CD4-positive, alpha-beta T cell treated with Interferon gamma for 1 hour (primary cell): Measurements from ENCODE around the gene LRRN3.
A peak's percentile ranks its signal among the peaks of the same experiment; 100 is the strongest.

ENCODE experiments used
- DNase-seq: peaks from one replicate; pipeline ENCODE4 v3.0.0-alpha.2; 2020

The LRRN3 gene

DNA sequence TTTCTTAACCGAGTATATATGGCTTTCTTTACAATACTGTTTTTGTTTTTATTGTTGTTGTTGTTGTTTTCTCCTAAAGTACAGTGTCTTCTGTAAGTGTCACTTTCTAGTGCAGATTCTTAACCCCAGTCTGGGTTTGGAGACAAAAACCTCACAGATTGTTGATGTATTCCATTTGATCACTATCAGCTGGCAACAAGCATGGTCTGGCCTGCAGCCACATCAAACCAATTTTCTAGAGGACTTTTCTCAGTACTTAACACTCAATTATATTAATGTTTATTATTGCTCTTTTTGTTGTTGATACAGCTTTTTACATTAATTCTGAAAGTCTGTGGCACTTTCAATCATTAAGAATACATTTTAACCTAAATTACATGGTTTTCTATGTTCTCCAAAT is 17.1 kb downstream of the LRRN3 start:
- DNase-seq: no peak

DNA sequence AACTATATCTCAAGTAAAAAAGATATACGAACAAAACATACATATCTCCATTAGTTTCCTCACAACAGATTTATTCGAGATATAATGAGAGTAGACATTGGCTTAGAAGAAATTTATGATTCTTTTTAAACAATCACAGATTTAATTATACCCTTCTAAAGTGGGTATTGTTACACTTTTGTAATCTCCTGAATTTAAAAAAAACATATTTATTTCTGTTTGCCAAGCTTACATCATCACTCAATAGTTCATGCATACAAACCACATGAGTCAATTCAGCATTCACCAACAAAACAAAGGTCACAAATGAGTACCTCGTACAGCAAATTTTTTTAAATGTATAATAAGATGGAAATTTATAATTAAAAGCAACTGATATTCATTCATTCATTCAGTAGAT is 17.6 kb downstream of the LRRN3 start:
- DNase-seq: no peak

- no peak for DNase-seq
Observed at GRCh38 chr7:111112439-111112838, 21.5 kb downstream of the LRRN3 start.

DNA sequence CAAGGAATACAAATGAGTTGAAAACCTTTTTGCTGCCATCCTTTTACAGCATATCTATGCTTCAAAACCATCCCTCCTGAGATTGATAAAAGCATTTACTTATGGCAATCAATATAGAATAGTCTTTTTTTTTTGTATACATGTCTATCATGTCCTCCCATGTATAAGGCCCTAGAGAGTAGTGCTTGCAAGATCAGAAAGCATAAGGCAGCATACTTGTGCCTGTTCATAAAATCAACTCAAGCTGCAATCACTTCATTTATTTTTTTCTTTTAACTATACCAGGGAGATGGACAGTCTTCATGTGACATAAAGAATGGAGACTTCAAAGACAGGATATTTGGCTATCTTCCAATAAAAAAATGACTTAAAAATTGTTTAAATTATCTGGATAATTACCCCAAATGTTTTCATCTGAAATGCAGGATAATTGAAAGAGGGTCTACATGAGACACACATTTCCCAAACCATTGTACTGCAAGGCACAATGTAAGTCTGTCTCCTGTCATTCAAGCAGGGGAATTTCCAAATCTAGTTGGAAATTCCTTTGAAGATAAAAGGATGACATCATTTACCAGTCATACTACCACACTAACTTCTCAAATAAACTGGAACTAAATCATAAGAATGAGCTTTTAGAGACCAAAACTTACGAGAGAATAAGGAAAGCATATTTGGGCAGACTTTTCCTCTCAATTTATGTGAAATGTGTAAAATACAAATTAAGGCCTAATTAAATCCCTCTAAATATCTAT is 22.5 kb downstream of the LRRN3 start:
- no peak for DNase-seq

DNA sequence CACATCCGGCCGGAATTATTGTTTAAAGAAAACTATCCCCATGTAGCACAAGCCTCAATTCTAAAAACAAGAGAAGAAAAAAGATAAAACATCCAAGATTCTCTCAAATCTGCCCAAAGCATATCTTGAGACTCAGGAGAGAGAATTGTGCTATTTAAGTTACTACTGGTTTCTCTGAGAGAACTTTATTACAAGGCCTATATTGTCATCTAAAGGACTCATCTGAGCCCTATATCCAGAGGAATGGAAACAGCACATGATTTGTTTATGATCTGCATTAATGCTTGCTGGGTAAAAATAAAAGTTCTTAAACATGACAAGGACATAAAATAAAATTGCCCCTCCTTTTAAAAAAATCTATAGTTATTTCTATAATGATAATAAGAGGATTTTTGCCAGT is 25.0 kb downstream of the LRRN3 start:
- DNase-seq: no peak

DNA sequence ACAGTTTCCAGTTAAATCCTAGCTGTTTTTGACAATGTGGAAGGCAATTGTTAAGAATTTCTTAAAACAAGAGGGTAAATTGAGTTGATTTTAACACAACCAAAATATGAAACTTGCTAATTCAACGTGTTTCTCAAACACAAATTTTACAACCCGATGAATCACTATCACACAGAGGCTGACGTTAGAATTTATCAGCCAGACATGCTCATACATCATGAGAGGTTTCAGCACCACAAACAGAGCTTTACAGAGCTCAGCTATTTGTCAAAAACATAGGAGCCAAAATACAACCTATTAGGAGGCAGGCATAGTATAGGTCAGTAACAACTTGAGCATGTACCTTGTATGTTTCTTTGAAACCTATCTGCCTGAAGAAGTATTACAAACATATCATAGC is 36.1 kb downstream of the LRRN3 start:
- DNase-seq: no peak

DNA sequence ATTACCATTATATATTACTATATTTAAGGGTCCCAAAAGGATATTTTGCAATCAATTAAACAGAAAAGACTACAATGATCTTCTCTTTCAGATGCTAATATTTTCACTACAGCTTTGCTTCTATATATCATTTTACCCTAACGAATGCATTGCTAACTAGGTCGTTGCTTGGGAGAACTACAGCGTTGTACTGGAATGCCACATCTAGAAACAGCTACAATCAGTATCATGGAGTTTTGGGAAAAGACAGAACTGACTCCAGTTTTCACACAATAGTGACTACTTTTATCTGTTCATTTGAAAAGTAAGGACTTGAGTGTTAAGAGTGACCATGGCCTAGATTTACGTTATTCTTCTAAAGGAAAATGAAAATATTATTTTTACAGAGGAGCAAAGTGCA is 38.5 kb downstream of the LRRN3 start:
- DNase-seq: no peak

GRCh38 chr7:111132833-111133232 is 41.9 kb downstream of the LRRN3 start:
- no peak for DNase-seq

DNA sequence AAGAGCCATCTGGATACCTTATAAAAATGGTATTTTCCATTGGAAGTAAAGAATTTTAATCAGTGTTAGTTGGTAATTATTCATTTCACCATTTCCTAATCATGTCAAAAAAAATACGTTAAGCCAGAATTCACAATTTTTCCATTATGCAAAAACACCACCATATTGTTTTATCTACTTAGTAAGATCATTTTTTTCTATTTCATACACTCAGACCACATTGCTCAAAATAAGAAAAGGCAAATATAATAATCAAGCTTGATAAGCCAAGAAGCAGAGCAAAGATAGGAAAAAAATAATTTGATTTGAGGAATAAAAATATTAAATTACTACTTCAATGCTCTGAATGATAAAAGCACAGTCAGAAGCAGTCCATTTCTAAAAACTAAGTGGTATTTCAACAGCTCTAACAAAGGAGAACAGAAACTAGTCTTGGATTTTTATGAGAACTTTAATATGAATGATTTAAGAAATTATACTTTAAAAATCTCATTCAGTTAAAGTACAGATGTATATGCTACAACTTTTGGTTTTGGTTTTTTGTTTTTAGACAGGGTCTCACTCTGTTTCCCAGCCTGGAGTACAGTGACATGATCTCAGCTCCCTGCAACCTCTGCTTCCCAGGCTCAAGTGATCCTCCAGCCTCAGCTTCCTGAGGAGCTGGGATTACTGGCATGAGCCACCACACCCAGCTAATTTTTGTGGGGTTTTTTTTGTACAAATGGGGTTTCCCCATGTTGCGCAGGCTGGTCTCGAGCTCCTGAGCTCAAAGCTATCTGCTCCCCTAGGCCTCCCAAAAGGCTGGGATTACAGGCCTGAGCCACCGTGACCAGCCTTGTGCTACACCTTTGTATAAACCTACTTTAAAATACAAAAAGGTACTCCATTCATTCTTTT is 46.6 kb downstream of the LRRN3 start:
- peak; percentile 14 for DNase-seq

DNA sequence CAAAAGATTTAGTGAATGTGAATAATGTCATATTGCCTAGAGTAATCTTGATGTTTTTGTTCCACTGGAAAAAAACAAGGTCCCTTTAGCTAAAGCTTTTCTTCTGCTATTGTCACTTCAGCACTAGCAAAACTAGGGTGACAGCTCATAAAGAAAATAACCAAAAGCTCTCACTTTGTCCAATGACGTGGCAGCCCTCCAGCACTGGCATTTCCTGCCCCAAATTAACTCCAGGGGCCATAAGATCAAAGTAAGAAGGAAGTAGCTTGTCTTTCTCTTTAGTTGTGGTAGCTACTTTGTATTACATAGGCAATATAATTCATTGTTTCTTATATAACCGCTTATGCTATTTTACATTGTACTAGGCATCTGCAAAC is 47.3 kb downstream of the LRRN3 start:
- DNase-seq: peak; percentile 39

DNA sequence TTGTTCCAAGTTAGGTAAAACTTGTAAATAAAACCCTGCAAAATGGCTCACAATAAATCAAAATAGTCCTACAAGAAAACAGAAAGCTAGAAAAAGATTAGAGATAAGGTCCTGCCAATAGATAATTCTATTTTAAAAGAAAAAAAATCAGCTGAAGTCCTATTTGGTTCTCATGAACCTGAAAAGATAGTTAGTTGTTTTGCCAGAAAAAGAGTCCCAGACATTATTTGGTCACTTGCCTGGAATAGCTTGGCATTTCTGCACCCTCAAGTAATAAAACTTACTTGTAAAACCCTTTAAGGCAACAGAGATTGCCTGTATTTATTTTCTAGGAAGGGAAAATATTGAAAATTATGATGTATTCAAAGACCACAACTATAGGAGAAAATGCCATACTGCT is 47.7 kb downstream of the LRRN3 start:
- DNase-seq: no peak

- no peak for DNase-seq
Observed at GRCh38 chr7:111140091-111140865, 49.4 kb downstream of the LRRN3 start.

DNA sequence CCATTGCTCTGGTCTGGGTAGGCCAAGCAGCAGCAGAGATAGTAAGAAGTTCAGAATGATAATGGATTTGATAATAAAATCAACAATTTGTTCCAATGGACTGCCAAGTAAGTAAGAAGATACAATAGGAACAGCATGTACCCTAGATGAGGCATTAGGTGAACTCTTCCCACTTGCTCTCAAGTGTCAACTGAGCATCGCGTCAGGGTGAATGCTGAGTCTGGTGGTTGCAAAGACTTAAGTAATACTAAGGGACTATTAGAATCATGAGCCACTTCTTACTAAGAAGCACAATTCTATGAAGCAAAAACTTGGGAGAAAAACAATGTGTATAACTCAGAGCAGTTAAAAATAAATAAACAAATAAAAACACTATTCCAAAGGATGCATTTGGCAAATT is 54.5 kb downstream of the LRRN3 start:
- DNase-seq: no peak

- no peak for DNase-seq
Observed at GRCh38 chr7:111146136-111146535, 55.2 kb downstream of the LRRN3 start.

DNA sequence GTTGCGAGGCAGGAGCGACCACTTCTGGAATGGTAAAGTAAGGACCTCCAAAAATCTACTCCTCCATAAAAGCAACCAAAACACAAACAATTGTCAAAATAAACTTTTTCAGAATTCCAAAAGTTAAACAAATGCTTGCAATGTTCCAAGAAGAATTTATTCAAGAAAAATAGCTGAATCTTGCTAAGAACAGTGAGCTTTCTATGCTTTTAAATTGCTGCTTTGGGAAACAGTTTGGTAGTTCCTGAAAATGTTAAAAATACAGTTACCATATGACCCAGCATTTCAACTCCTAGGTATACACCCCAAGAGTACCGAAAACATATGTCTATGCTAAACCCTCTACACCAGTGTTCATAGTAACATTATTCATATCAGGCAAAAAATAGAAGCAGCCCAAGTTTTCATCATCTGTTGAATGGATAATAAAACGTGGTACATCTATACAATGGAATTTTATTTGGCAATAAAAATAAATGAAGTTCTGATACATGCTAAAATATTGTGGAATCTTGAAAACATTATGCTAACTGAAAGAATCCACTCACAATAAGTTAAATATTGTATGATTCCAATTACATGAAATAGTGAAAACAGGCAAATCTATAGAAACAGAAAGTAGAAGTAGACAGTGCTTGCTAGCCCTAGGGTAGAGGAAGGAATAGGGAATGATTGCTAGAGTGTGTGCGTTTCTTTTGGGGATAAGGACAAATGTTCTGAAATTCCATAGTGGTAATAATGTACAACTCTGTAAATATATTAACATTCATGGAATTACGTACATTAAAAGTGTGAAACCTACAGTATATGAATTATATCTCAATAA is 57.0 kb downstream of the LRRN3 start:
- DNase-seq: no peak

DNA sequence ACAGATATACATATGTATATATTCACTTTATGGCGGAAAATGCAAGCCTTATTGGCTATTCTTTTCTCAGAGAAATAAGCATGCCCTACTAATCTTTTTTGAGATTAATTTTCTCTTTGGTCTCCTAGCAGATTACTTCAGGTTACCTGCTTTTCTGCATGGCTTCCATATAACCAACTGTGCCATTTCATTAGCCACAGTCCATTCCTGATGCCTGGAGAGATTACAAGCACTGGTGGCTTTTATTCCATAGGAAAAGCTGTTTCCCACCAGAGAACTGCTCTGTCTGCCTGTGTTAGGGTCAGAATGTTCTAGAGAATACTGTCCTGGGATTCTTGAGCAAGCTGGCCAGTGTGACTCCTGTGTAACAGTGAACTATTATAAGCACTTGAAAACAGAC is 59.8 kb downstream of the LRRN3 start:
- no peak for DNase-seq

- no peak for DNase-seq
Observed at GRCh38 chr7:111159426-111159825, 68.5 kb downstream of the LRRN3 start.

DNA sequence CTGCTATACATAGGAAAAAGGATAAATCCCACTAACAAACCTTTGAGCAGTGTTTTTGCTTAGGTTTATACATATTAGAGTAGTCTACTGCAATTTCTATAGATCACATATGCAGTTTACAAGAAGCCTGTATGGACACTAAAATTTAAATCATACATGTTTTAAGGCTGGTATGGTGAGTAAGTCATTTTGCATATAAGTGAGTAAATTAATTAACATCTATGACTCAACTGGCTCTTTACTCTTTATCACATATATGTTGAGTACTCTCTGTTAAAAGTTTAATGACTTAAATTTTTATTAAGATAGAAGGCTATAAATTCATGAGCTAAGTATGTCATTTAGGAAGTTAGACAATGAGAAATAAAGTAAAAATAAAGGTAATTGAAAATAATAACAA is 69.4 kb downstream of the LRRN3 start:
- no peak for DNase-seq

DNA sequence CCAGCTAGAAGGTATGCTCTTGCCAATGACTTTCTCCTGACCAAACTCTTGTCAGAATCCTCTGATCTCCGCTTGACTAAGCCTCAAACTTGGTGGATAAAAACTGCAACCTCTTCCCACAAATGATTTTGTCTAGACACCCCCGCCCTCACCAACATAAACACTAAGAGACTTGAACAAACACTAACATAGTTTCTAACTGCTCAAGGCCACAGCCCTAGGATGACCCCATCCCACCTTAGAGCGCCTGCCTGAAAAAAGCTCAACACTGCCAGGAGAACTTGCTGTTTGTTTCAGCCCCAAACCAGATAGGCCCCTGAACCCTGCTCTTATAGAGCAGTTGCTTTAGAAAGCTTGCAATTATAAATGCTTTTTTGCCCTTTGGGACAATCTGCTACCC is 71.8 kb downstream of the LRRN3 start:
- no peak for DNase-seq

- no peak for DNase-seq
Observed at GRCh38 chr7:111164442-111164841, 73.5 kb downstream of the LRRN3 start.

GRCh38 chr7:111168182-111168581 is 77.3 kb downstream of the LRRN3 start:
- DNase-seq: no peak

DNA sequence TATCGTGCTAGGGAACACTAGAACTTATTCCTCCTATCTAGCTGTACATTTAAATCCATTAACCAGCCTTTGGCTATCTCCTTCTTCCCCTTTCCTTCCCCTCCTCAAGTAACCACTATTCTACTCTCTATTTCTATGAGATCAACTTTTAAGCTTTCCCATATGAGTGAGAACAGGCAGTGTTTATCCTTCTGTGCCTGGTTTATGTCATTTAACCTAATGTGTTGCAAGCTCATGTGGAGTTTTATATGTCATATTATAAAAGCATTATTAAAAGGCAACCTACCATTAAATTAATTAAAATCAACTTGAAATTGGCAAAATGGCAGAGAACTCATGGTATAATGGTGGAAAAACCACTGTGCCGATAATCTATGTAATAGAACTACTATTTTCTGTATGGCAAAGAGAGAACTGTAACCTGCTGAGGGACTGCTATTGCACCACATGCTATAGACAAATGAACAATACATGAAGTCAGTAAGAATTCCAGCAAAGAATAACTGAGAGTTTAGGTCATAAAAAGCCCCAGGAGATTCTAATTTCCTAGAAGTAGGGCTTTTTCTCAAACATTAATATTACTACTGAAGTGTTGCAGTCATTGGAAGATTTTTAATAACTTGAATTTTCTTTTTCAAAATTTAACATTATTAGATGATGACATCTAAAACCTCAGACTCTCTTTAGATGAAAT is 81.8 kb downstream of the LRRN3 start:
- DNase-seq: no peak
